Measurements from ENCODE around the gene CDKN2AIP.
A peak's percentile ranks its signal among the peaks of the same experiment; 100 is the strongest.

CDKN2AIP gene

GRCh38 chr4:183444214-183445096, at the start of gene CDKN2AIP:
Gene CDKN2AIP, plus strand, starts transcription at chr4:183444636. Its CDS starts 162 bp downstream, at chr4:183444798.
- H3K9ac ChIP-seq (ENCODE audit: low read length) = peak within 1 kb of the TSS; percentile 98
- H3K4me3 ChIP-seq (ENCODE audit: low read length) = peak within 1 kb of the TSS; percentile 94
- H3K27ac ChIP-seq (ENCODE audit: low read depth, low read length) = peak within 1 kb of the TSS; percentile 93
- H3K4me1 ChIP-seq (ENCODE audit: control insufficient read depth, insufficient read depth, low read length) = peaks cover 19% of the 10 kb centered on the region
- H3K27me3 ChIP-seq (ENCODE audit: control insufficient read depth, insufficient read depth, low read length) = no peaks in the 10 kb centered on the region
- H3K36me3 ChIP-seq (ENCODE audit: control insufficient read depth, insufficient read depth, low read length) = peaks cover 20% of the 10 kb centered on the region

- no peak overlapping the region for H3K9ac ChIP-seq (ENCODE audit: low read length)
- peaks cover 2% of the 10 kb centered on the region for H3K27me3 ChIP-seq (ENCODE audit: control insufficient read depth, insufficient read depth, low read length)
- H3K36me3 ChIP-seq (ENCODE audit: control insufficient read depth, insufficient read depth, low read length) = no peaks in the 10 kb centered on the region
- no peak overlapping the region for H3K4me3 ChIP-seq (ENCODE audit: low read length)
- no peak overlapping the region for H3K27ac ChIP-seq (ENCODE audit: low read depth, low read length)
- H3K4me1 ChIP-seq (ENCODE audit: control insufficient read depth, insufficient read depth, low read length) = no peaks in the 10 kb centered on the region
These were observed 49.0 kb upstream of the CDKN2AIP start for GRCh38 chr4:183395395-183395794.

- no peak overlapping the region for H3K9ac ChIP-seq (ENCODE audit: low read length)
- H3K27me3 ChIP-seq (ENCODE audit: control insufficient read depth, insufficient read depth, low read length) = peaks cover 2% of the 10 kb centered on the region
- H3K4me1 ChIP-seq (ENCODE audit: control insufficient read depth, insufficient read depth, low read length) = no peaks in the 10 kb centered on the region
- H3K36me3 ChIP-seq (ENCODE audit: control insufficient read depth, insufficient read depth, low read length) = no peaks in the 10 kb centered on the region
- no peak overlapping the region for H3K4me3 ChIP-seq (ENCODE audit: low read length)
- H3K27ac ChIP-seq (ENCODE audit: low read depth, low read length) = no peak overlapping the region
These were observed 48.2 kb upstream of the CDKN2AIP start for GRCh38 chr4:183396227-183396637.

GRCh38 chr4:183397741-183398297, 46.6 kb upstream of the CDKN2AIP start:
- Histone ChIP-seq H3K27ac (ENCODE audit: low read depth, low read length) (no peak overlapping the region), H3K4me3 (ENCODE audit: low read length) (peak overlapping the region; percentile 71), H3K4me1 (ENCODE audit: control insufficient read depth, insufficient read depth, low read length) (no peaks in the 10 kb centered on the region), H3K9ac (ENCODE audit: low read length) (no peak overlapping the region), H3K36me3 (ENCODE audit: control insufficient read depth, insufficient read depth, low read length) (no peaks in the 10 kb centered on the region), H3K27me3 (ENCODE audit: control insufficient read depth, insufficient read depth, low read length) (peaks cover 2% of the 10 kb centered on the region)

GRCh38 chr4:183398298-183399125, 45.9 kb upstream of the CDKN2AIP start:
- H3K4me1 ChIP-seq (ENCODE audit: control insufficient read depth, insufficient read depth, low read length) = no peaks in the 10 kb centered on the region
- H3K36me3 ChIP-seq (ENCODE audit: control insufficient read depth, insufficient read depth, low read length) = no peaks in the 10 kb centered on the region
- H3K27me3 ChIP-seq (ENCODE audit: control insufficient read depth, insufficient read depth, low read length) = peaks cover 2% of the 10 kb centered on the region
- H3K27ac ChIP-seq (ENCODE audit: low read depth, low read length) = no peak overlapping the region
- H3K4me3 ChIP-seq (ENCODE audit: low read length) = peak overlapping the region; percentile 71
- H3K9ac ChIP-seq (ENCODE audit: low read length) = peak overlapping the region; percentile 38

- Histone ChIP-seq H3K9ac (ENCODE audit: low read length) (no peak overlapping the region), H3K4me3 (ENCODE audit: low read length) (no peak overlapping the region)
These were observed 45.3 kb upstream of the CDKN2AIP start for GRCh38 chr4:183399126-183399522.

GRCh38 chr4:183399616-183400015, 44.8 kb upstream of the CDKN2AIP start:
- no peak overlapping the region for H3K4me3 ChIP-seq (ENCODE audit: low read length)
- no peaks in the 10 kb centered on the region for H3K27me3 ChIP-seq (ENCODE audit: control insufficient read depth, insufficient read depth, low read length)
- no peaks in the 10 kb centered on the region for H3K4me1 ChIP-seq (ENCODE audit: control insufficient read depth, insufficient read depth, low read length)
- H3K36me3 ChIP-seq (ENCODE audit: control insufficient read depth, insufficient read depth, low read length) = no peaks in the 10 kb centered on the region
- no peak overlapping the region for H3K9ac ChIP-seq (ENCODE audit: low read length)
- no peak overlapping the region for H3K27ac ChIP-seq (ENCODE audit: low read depth, low read length)

More at GRCh38 chr4:183399126-183399522, 45.3 kb upstream of the CDKN2AIP start:
- H3K36me3 ChIP-seq (ENCODE audit: control insufficient read depth, insufficient read depth, low read length) = no peaks in the 10 kb centered on the region
- peaks cover 2% of the 10 kb centered on the region for H3K27me3 ChIP-seq (ENCODE audit: control insufficient read depth, insufficient read depth, low read length)
- no peaks in the 10 kb centered on the region for H3K4me1 ChIP-seq (ENCODE audit: control insufficient read depth, insufficient read depth, low read length)
- H3K27ac ChIP-seq (ENCODE audit: low read depth, low read length) = no peak overlapping the region

GRCh38 chr4:183400035-183400434, 44.4 kb upstream of the CDKN2AIP start:
- no peak overlapping the region for H3K9ac ChIP-seq (ENCODE audit: low read length)
- H3K4me1 ChIP-seq (ENCODE audit: control insufficient read depth, insufficient read depth, low read length) = no peaks in the 10 kb centered on the region
- H3K36me3 ChIP-seq (ENCODE audit: control insufficient read depth, insufficient read depth, low read length) = no peaks in the 10 kb centered on the region
- no peak overlapping the region for H3K4me3 ChIP-seq (ENCODE audit: low read length)
- H3K27ac ChIP-seq (ENCODE audit: low read depth, low read length) = no peak overlapping the region
- no peaks in the 10 kb centered on the region for H3K27me3 ChIP-seq (ENCODE audit: control insufficient read depth, insufficient read depth, low read length)

GRCh38 chr4:183401473-183401872, 43.0 kb upstream of the CDKN2AIP start:
- Histone ChIP-seq H3K9ac (ENCODE audit: low read length) (no peak overlapping the region), H3K36me3 (ENCODE audit: control insufficient read depth, insufficient read depth, low read length) (no peaks in the 10 kb centered on the region), H3K27ac (ENCODE audit: low read depth, low read length) (no peak overlapping the region)

GRCh38 chr4:183402771-183403170, 41.7 kb upstream of the CDKN2AIP start:
- Histone ChIP-seq H3K36me3 (ENCODE audit: control insufficient read depth, insufficient read depth, low read length) (no peaks in the 10 kb centered on the region), H3K27ac (ENCODE audit: low read depth, low read length) (no peak overlapping the region), H3K4me1 (ENCODE audit: control insufficient read depth, insufficient read depth, low read length) (no peaks in the 10 kb centered on the region), H3K4me3 (ENCODE audit: low read length) (no peak overlapping the region), H3K9ac (ENCODE audit: low read length) (no peak overlapping the region), H3K27me3 (ENCODE audit: control insufficient read depth, insufficient read depth, low read length) (no peaks in the 10 kb centered on the region)

More at GRCh38 chr4:183401473-183401872, 43.0 kb upstream of the CDKN2AIP start:
- H3K4me1 ChIP-seq (ENCODE audit: control insufficient read depth, insufficient read depth, low read length) = no peaks in the 10 kb centered on the region
- H3K4me3 ChIP-seq (ENCODE audit: low read length) = no peak overlapping the region
- H3K27me3 ChIP-seq (ENCODE audit: control insufficient read depth, insufficient read depth, low read length) = no peaks in the 10 kb centered on the region

GRCh38 chr4:183403486-183403885, 41.0 kb upstream of the CDKN2AIP start:
- Histone ChIP-seq H3K9ac (ENCODE audit: low read length) (no peak overlapping the region), H3K27ac (ENCODE audit: low read depth, low read length) (no peak overlapping the region), H3K36me3 (ENCODE audit: control insufficient read depth, insufficient read depth, low read length) (no peaks in the 10 kb centered on the region), H3K4me3 (ENCODE audit: low read length) (no peak overlapping the region), H3K27me3 (ENCODE audit: control insufficient read depth, insufficient read depth, low read length) (no peaks in the 10 kb centered on the region), H3K4me1 (ENCODE audit: control insufficient read depth, insufficient read depth, low read length) (no peaks in the 10 kb centered on the region)

GRCh38 chr4:183403961-183404360, 40.5 kb upstream of the CDKN2AIP start:
- no peak overlapping the region for H3K4me3 ChIP-seq (ENCODE audit: low read length)

More at GRCh38 chr4:183403961-183404360, 40.5 kb upstream of the CDKN2AIP start:
- Histone ChIP-seq H3K4me1 (ENCODE audit: control insufficient read depth, insufficient read depth, low read length) (no peaks in the 10 kb centered on the region), H3K27me3 (ENCODE audit: control insufficient read depth, insufficient read depth, low read length) (no peaks in the 10 kb centered on the region), H3K9ac (ENCODE audit: low read length) (no peak overlapping the region), H3K27ac (ENCODE audit: low read depth, low read length) (no peak overlapping the region), H3K36me3 (ENCODE audit: control insufficient read depth, insufficient read depth, low read length) (no peaks in the 10 kb centered on the region)

Data from rectal smooth muscle tissue (tissue), 1 donor.